GM18499 (cell line): ENCODE measurements around the gene GOLGA5.

ENCODE experiments used
- ATAC-seq: cut with Tn5 transposase; IDR thresholded peaks from one replicate; pipeline ENCODE4 v1.9.1; 2021; ENCODE audit warnings: moderate number of reproducible peaks; ENCODE audit not compliant: insufficient read depth, unreplicated experiment

The GOLGA5 gene

GRCh38 chr14:92866901-92867865, 73.1 kb downstream of the GOLGA5 start:
- no peak for ATAC-seq

GRCh38 chr14:92874962-92875661, 81.0 kb downstream of the GOLGA5 start:
- ATAC-seq: no peak

GRCh38 chr14:92877757-92878431, 83.8 kb downstream of the GOLGA5 start:
- ATAC-seq: no peak

- no peak for ATAC-seq
These were observed 86.2 kb downstream of the GOLGA5 start for GRCh38 chr14:92880351-92880750.

- ATAC-seq: no peak
These were observed 86.7 kb downstream of the GOLGA5 start for GRCh38 chr14:92880851-92881250.

GRCh38 chr14:92883066-92883465, 89.0 kb downstream of the GOLGA5 start:
- no peak for ATAC-seq

- no peak for ATAC-seq
These were observed 90.3 kb downstream of the GOLGA5 start for GRCh38 chr14:92884410-92884809.

GRCh38 chr14:92885279-92886061, 91.4 kb downstream of the GOLGA5 start:
- ATAC-seq: no peak

GRCh38 chr14:92886337-92886736, 92.2 kb downstream of the GOLGA5 start:
- ATAC-seq: no peak

GRCh38 chr14:92887157-92887556, 93.1 kb downstream of the GOLGA5 start:
- ATAC-seq: no peak

- no peak for ATAC-seq
These were observed 94.8 kb downstream of the GOLGA5 start for GRCh38 chr14:92888896-92889295.
